CD4-positive, alpha-beta T cell treated with Interleukin-6 at 100 ng/mL for 8 hours (primary cell): ENCODE data around the gene CSRNP3.

ENCODE experiments used
- DNase-seq: peaks from one replicate; pipeline ENCODE4 v3.0.0-alpha.2; 2020; ENCODE audit warnings: mixed read lengths, low spot score

The CSRNP3 gene

DNA sequence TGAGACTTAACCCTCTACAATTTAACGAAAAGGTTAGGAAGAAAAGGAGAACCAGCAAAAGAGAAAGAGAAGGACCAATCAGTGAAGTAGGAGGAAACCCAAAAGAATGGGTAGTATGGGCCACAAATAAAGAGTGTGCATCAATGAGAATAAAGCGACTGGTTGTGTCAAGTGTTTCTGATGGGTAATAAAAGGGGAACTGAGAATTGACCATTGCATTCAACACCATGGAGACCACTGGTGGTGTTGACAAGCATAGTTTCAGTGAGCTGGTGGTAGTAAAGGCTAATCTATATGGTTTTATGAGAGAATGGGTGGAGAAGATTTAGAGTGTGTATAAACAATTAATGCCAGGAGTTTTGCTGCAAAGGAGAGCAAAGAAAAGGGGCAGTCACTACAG is 75.4 kb downstream of the CSRNP3 start:
- DNase-seq = no peak

GRCh38 chr2:165547900-165548299 is 78.4 kb downstream of the CSRNP3 start:
- no peak for DNase-seq

DNA sequence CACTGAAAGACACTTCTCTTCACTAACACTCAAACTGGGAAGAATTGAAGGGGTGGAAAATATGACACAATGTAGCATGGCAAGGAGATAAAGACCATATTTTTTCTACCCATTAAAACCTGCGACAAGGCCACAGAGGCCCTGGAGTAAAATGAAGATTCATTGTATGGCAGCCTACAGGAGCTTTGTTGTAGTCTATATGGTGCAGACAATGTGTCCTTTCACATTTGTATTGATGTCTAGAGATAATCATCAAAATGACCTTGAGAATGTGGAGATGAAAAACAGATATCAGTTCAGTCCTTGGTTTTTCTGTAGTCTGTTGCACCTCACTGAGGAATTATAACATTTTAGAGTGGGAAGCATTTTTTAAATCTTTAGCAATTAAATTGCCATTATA is 80.1 kb downstream of the CSRNP3 start:
- DNase-seq = no peak

GRCh38 chr2:165558832-165559231 is 89.3 kb downstream of the CSRNP3 start:
- DNase-seq = no peak

GRCh38 chr2:165560377-165560988 is 91.0 kb downstream of the CSRNP3 start:
- DNase-seq = no peak

GRCh38 chr2:165561516-165561915 is 92.0 kb downstream of the CSRNP3 start:
- DNase-seq = no peak

- DNase-seq = no peak
Measured at GRCh38 chr2:165562233-165562632, 92.7 kb downstream of the CSRNP3 start.

GRCh38 chr2:165563468-165564225 is 94.1 kb downstream of the CSRNP3 start:
- no peak for DNase-seq

- DNase-seq = no peak
Measured at GRCh38 chr2:165566008-165566407, 96.5 kb downstream of the CSRNP3 start.

DNA sequence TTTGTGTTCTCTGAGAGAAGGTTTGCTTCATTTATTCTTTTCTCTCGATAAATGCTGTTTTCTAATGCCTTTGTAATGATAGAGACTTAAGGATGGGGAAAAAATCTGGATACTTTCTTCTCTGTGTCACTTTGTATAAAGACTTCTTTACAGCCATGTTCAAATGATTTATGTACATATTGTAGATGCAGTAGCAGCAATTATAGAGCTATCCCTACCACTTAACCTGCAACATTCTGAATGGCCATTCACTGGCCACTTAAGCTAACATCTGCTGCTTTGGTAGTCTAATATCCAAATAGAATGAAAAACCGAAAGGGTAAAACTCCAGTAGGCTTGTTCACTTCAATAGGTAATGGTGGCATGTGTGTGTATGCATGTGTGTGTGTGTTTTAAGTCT is 97.8 kb downstream of the CSRNP3 start:
- DNase-seq = no peak

DNA sequence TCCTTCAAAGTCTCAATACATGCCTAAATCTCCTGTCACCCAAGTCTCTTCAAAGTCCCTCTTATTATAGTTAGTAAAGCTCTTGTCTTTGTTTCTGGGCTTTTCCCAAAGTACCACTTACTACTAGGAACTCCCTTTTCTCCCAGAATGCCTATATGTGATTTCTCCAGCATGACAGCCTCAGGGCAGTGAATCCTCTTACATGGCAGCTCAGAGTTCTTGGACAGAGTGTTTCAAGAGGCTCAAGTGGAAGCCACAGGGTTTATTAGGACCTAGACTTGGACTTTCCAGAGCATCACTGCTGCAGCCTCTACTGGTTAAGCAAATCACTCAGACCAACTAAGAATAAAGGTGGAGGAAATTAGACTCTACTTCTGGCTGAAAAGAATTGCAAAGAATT is 98.9 kb downstream of the CSRNP3 start:
- no peak for DNase-seq

- DNase-seq = no peak
Measured at GRCh38 chr2:165571477-165571876, 102.0 kb downstream of the CSRNP3 start.

DNA sequence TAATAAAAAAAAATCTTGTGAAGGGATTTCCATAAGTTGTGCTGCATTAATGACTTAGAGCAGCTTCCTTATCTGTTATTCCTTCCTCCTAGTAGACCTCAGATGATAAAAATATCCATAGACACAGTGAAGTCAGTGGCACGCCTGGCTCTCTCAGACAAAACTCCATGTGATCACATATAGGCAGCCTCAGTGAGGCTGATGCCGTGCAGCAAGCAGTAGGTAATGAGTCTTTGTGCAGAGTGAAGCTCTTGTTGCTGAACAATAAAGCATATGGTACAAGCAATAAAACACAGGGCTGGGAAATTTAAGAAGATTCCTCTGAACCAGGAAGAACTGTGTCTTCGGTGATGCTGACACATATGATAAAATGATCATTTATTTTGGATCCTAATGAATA is 102.7 kb downstream of the CSRNP3 start:
- no peak for DNase-seq

- no peak for DNase-seq
Measured at GRCh38 chr2:165573534-165574461, 104.3 kb downstream of the CSRNP3 start.

- no peak for DNase-seq
Measured at GRCh38 chr2:165575044-165575615, 105.6 kb downstream of the CSRNP3 start.

GRCh38 chr2:165576409-165577154 is 107.1 kb downstream of the CSRNP3 start:
- no peak for DNase-seq

DNA sequence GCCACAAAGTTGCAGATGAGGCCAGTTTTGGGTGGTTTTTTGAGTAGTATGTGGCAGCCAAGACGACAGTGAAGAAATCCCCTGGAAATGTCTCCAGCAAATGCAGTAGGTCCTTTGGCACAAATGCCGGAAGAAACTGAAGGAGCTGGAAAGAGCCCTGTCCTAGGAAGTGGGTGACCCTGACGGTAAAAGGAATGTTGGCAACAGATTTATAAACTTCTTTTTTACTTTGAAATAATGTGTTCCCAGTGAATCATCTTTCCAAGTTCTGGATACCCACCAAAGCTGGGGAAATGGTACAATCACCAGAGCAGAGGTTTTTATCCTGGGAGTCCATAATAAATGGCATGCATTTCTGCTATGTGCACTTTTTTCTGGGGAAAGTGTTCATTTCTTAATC is 112.9 kb downstream of the CSRNP3 start:
- no peak for DNase-seq

DNA sequence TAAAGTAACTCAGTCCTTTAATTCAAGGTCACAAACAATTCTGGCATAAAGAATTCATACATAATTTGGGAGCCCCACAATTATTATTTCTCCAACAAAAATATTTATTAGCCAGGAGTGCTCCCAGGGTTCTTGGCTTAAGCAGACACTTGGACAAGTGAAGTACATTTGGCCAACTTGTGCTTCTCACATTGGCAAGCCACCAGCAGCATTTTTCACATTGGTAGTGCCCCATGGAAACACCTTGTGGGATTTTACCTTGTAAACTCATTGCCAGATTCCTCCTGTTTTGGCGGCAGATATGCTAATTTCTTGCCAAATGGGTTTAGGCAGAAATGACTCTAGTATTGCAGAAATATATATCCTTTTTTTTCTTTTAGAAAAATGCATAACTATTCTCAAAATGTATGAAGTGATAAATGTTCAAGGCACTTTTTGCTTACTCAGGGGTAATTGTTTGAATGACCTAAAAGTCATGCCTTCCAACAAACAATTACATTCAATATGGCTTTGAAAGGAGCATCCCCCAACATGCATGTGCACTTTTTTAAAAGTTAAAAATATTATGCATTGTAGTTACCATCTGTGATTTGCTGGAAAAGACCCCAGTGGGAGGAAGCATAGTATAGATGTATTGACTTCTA is 113.5 kb downstream of the CSRNP3 start:
- DNase-seq = no peak

- no peak for DNase-seq
Measured at GRCh38 chr2:165584126-165584654, 114.7 kb downstream of the CSRNP3 start.

DNA sequence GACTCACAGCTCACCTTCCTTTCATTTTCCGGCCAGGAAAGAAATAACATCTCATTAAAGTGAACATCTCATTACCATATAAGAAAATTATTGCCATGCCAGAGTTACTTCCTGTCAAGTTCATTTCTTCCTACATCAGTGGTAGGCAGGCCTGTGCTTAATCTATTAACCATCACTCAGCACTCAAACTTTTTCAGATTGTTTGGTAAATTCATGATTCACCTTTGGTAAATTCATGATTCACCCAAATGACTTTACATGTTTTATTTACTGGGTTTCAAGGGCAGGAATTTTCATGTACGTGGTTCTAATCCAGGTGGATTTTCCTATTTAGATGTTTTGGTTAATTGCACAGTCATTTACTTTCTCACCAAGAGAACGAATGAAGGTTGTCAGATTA is 116.5 kb downstream of the CSRNP3 start:
- no peak for DNase-seq
